Transverse colon (tissue), 4 donors: ENCODE data around the gene TM2D3. TPM values are rescaled to one million over a fixed set of nuclear protein-coding genes. Genes with fewer than 3 reads are reported as not detected.

Source experiments
- DNase-seq: peaks from one replicate; pipeline ENCODE4 v3.0.0-alpha.2; 2019
- H3K27ac ChIP-seq, 4 donors: fragments of 200-600 bp; sonication (generic); 2 replicates each; pipeline ENCODE4 v1.5.1; 2016 to 2018; ENCODE audit warnings: inconsistent platforms in 4 of 4
- H3K27me3 ChIP-seq: fragments of 200-600 bp; sonication (generic); 2 replicates; pipeline ENCODE4 v1.5.1; 2017; ENCODE audit warnings: inconsistent platforms
- H3K36me3 ChIP-seq, 4 donors: fragments of 200-600 bp; sonication (generic); 2 replicates each; pipeline ENCODE4 v1.5.1; 2017 to 2019; ENCODE audit warnings: inconsistent platforms in 4 of 4
- H3K4me1 ChIP-seq, 4 donors: fragments of 200-600 bp; sonication (generic); 2 replicates each; pipeline ENCODE4 v1.5.1; 2017 to 2020; ENCODE audit warnings: inconsistent platforms in 4 of 4
- H3K4me3 ChIP-seq, 4 donors: fragments of 200-600 bp; sonication (generic); 1 replicate in 1 of 4; 2 replicates in 3 of 4; pipeline versions ENCODE4 v1.5.1 to v1.6.1; 2017 to 2019; ENCODE audit warnings: inconsistent platforms in 4 of 4
- H3K9me3 ChIP-seq, 2 donors: fragments of 200-600 bp; sonication (generic); 2 replicates each; pipeline ENCODE4 v1.5.1; 2017 to 2019; ENCODE audit warnings: inconsistent platforms in 2 of 2
- CTCF ChIP-seq, 5 experiments: fragments of 200-600 bp in 3 of 5; fragments of 450-650 bp in 2 of 5; sonication (generic) in 3 of 5; IDR thresholded peaks; 1 replicate in 2 of 5; 2 replicates in 3 of 5; pipeline ENCODE4 v1.5.1; 2016 to 2017; ENCODE audit warnings: antibody characterized with exemption in 5 of 5, inconsistent platforms in 3 of 5, mild to moderate bottlenecking in 2 of 5, moderate library complexity in 1 of 5
- EP300 ChIP-seq: sonication (generic); formaldehyde crosslinking; IDR thresholded peaks from one replicate; pipeline ENCODE4 v1.6.1; 2017; ENCODE audit warnings: antibody characterized with exemption, low read depth
- POLR2A ChIP-seq: fragments of 450-650 bp; IDR thresholded peaks from one replicate; pipeline ENCODE4 v1.6.1; 2016; ENCODE audit warnings: antibody characterized with exemption, mild to moderate bottlenecking, moderate library complexity
- POLR2AphosphoS5 ChIP-seq, 3 donors: sonication (generic); formaldehyde crosslinking; IDR thresholded peaks; one replicate each; pipeline ENCODE4 v1.6.1; 2016; ENCODE audit warnings: antibody characterized with exemption in 3 of 3
- WGBS, 2 donors: methylation state at CpG; one replicate each; pipeline ENCODE4 v1.1.5; 2018; ENCODE audit warnings: low coverage in 1 of 2; 5-methylcytosine and 5-hydroxymethylcytosine counted together
- in situ Hi-C, 4 donors: fragments of 200-750 bp; cut with MboI; loops; one replicate each; pipeline versions ENCODE4 v1.15.0 to v1.15.1; 2017; ENCODE audit warnings: low sequenced_read_pairs in 3 of 4, low pct_ligation_motif_present in 1 of 4, low pct_unique_long_range_greater_than_20kb in 1 of 4
- intact Hi-C: fragments of 100-400 bp; cut with DNase I; formaldehyde crosslinking; loops from one replicate; pipeline ENCODE4 v1.15.1; 2023; ENCODE audit warnings: low total_unique reads
- total RNA-seq, 4 donors: library from RNA; depleted of rRNA; stranded (reverse); fragments of >200 nt; gene quantifications; one replicate each; pipeline ENCODE4 v1.1.0, GENCODE V29; 2016

TM2D3 gene
- total RNA-seq, 4 donors from 2014 or later: 13.8 to 46.4 (median 33.6) TPM

GRCh38 chr15:101647251-101647650 is 4.9 kb downstream of the TM2D3 start:
- no peak for DNase-seq
- Histone ChIP-seq H3K4me3 (no peak overlapping the region), H3K9me3 (no peaks in the 10 kb centered on the region), H3K4me1 (peaks cover 17 to 39% (median 26%) of the 10 kb centered on the region in 4 donors), H3K36me3 (peaks cover 0 to 28% (median 14%) of the 10 kb centered on the region in 4 donors), H3K27ac (peak overlapping the region in 1 of 4 donors; percentile 18), H3K27me3 (no peaks in the 10 kb centered on the region)
- in situ Hi-C loops: loop anchor here in 2 of 4 donors (10.0 kb wide), 1 partner anchor 352 kb away; the partner anchor contains the start of gene SNRPA1 (in 2 of the 2)
- no peak for TF ChIP-seq POLR2AphosphoS5 (IDR thresholded peaks at IDR 0.05)
- TF ChIP-seq POLR2A: no peak
- intact Hi-C loops: no loop called here
- 72 to 86% methylated on average over 3 of the region's 3 CpGs for WGBS, 2 donors

GRCh38 chr15:101646672-101647071 is 5.5 kb downstream of the TM2D3 start:
- H3K27ac ChIP-seq: peak overlapping the region in 1 of 4 donors; percentile 31
- WGBS, 2 donors: 40 to 78% methylated on average over 1 to 8 of the region's 8 CpGs
- no peak for DNase-seq
- H3K4me1 ChIP-seq: peaks cover 17 to 45% (median 31%) of the 10 kb centered on the region in 4 donors
- peaks cover 0 to 28% (median 14%) of the 10 kb centered on the region in 4 donors for H3K36me3 ChIP-seq
- in situ Hi-C loops (loop anchor here in 2 of 4 donors (10.0 kb wide), 1 partner anchor 352 kb away; the partner anchor contains the start of gene SNRPA1 (in 2 of the 2)), intact Hi-C loops (no loop called here)
- no peaks in the 10 kb centered on the region for H3K9me3 ChIP-seq
- no peak overlapping the region for H3K4me3 ChIP-seq
- no peaks in the 10 kb centered on the region for H3K27me3 ChIP-seq
- TF ChIP-seq EP300 (no peak), CTCF (IDR thresholded peaks at IDR 0.05) (no peak), POLR2A (no peak), POLR2AphosphoS5 (IDR thresholded peaks at IDR 0.05) (no peak)

- Histone ChIP-seq H3K9me3 (no peaks in the 10 kb centered on the region), H3K27me3 (no peaks in the 10 kb centered on the region), H3K27ac (peak overlapping the region; percentile 31 to 76 (median 60)), H3K36me3 (peaks cover 0 to 29% (median 11%) of the 10 kb centered on the region in 4 donors), H3K4me3 (no peak overlapping the region), H3K4me1 (peaks cover 7 to 45% (median 15%) of the 10 kb centered on the region in 4 donors)
- in situ Hi-C loops: loop anchor here (5.0 to 10.0 kb wide), 3 partner anchors 345 to 350 kb away; partner anchors contain the start of gene SNRPA1 (in 3 of the 4)
- TF ChIP-seq EP300 (no peak), CTCF (IDR thresholded peaks at IDR 0.05) (no peak), POLR2AphosphoS5 (IDR thresholded peaks at IDR 0.05) (no peak), POLR2A (no peak)
- no peak for DNase-seq
- intact Hi-C loops: no loop called here
- 54% methylated on average over 11 of the region's 11 CpGs; no CpG with 5 or more reads in 1 of the 2 donors for WGBS, 2 donors
Observed at GRCh38 chr15:101642361-101642760, 9.8 kb downstream of the TM2D3 start.

GRCh38 chr15:101641894-101642293 is 10.3 kb downstream of the TM2D3 start:
- no peak for DNase-seq
- peak overlapping the region; percentile 31 to 76 (median 60) for H3K27ac ChIP-seq
- whole genome bisulfite sequencing, 2 donors: 26 to 45% methylated on average over 1 of the region's 1 CpG
- intact Hi-C loops (loop anchor here (2.0 kb wide), 1 partner anchor 337 kb away; no protein-coding TSS in a partner anchor), in situ Hi-C loops (loop anchor here (5.0 to 10.0 kb wide), 3 partner anchors 345 to 350 kb away; partner anchors contain the start of gene SNRPA1 (in 3 of the 4))
- TF ChIP-seq POLR2AphosphoS5 (IDR thresholded peaks at IDR 0.05): peak in 1 of 3 donors; percentile 7
- TF ChIP-seq CTCF (IDR thresholded peaks at IDR 0.05): no peak
- peaks cover 0 to 29% (median 11%) of the 10 kb centered on the region in 4 donors for H3K36me3 ChIP-seq
- no peak overlapping the region for H3K4me3 ChIP-seq
- no peaks in the 10 kb centered on the region for H3K27me3 ChIP-seq
- H3K9me3 ChIP-seq: no peaks in the 10 kb centered on the region
- peaks cover 7 to 49% (median 15%) of the 10 kb centered on the region in 4 donors for H3K4me1 ChIP-seq
